Activated naive CD8-positive, alpha-beta T cell treated with anti-CD3 and anti-CD28 coated beads, Interleukin-2, amount 10 ng/mL, durations not matched to agents 7 days and 5 days (primary cell): ENCODE measurements around the gene TAF11. TPM values are rescaled to one million over a fixed set of nuclear protein-coding genes. Genes with fewer than 3 reads are reported as not detected.
"Not testable (repeated sequence)": the region's sequence is repeated elsewhere in the genome, so short reads cannot be mapped to it uniquely, and the experiment has no call there.

Experiments
- ATAC-seq: fragments of 150-1000 bp; cut with Tn5 transposase; one replicate; pipeline ENCODE4 v1.10.0; 2021; ENCODE audit warnings: low read depth, moderate library complexity
- POLR2A ChIA-PET: fragments of 350-600 bp; sonication (Branson Sonifier 250); formaldehyde crosslinking; loops from one replicate; lab custom pipeline; 2021; ENCODE audit warnings: antibody characterized with exemption; lab: Charles Lee
- DNase-seq: peaks from one replicate; pipeline ENCODE4 v3.0.0; 2021
- H3K27ac Mint-ChIP-seq: one replicate; pipeline ENCODE4 v1.8.0; 2022; ENCODE audit warnings: mild to moderate bottlenecking, mixed read lengths
- H3K27me3 Mint-ChIP-seq: one replicate; pipeline ENCODE4 v1.8.0; 2022; ENCODE audit warnings: mild to moderate bottlenecking, moderate library complexity, mixed read lengths
- H3K36me3 Mint-ChIP-seq: one replicate; pipeline ENCODE4 v1.8.0; 2021; ENCODE audit warnings: mild to moderate bottlenecking, mixed read lengths
- H3K4me1 Mint-ChIP-seq: one replicate; pipeline ENCODE4 v1.8.0; 2021; ENCODE audit warnings: mixed read lengths
- H3K4me3 Mint-ChIP-seq: one replicate; pipeline ENCODE4 v1.8.0; 2022; ENCODE audit warnings: mild to moderate bottlenecking, moderate library complexity, mixed read lengths
- H3K9me3 Mint-ChIP-seq: one replicate; pipeline ENCODE4 v1.8.0; 2021; ENCODE audit warnings: mixed read lengths
- total RNA-seq, 2 experiments: library from RNA; stranded (reverse); gene quantifications; one replicate each; pipeline ENCODE4 v1.2.3, GENCODE V29; 2021

TAF11 gene
- total RNA-seq, 2 experiments from 2014 or later, result 30.5 to 31.0 TPM

DNA sequence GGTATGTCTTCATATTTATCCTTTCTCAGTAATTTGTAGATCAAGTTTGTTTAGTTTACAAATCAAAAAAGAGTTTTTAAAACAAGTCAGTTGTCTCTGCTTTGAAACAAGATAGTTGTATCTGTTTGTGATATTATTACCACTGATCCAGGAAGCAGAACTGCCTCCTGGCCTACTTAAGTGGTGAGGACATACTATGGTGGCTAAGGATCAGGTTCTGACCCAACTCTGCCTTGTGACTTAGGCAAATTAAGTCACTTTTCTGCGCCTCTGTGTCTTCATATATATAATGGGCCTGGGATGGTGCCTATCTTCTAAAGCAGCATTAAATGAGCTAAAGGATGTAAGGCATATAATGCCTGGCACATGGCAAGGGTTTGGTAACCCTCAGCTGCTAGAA is 9.9 kb upstream of the TAF11 start:
- Mint-ChIP-seq H3K4me1 (peaks cover 9% of the 10 kb centered on the region), H3K36me3 (no peaks in the 10 kb centered on the region), H3K27ac (no peak overlapping the region), H3K9me3 (no peaks in the 10 kb centered on the region), H3K4me3 (no peak overlapping the region), H3K27me3 (no peaks in the 10 kb centered on the region)
- POLR2A ChIA-PET, result no interaction called here
- DNase-seq (no peak), ATAC-seq (no peak)

DNA sequence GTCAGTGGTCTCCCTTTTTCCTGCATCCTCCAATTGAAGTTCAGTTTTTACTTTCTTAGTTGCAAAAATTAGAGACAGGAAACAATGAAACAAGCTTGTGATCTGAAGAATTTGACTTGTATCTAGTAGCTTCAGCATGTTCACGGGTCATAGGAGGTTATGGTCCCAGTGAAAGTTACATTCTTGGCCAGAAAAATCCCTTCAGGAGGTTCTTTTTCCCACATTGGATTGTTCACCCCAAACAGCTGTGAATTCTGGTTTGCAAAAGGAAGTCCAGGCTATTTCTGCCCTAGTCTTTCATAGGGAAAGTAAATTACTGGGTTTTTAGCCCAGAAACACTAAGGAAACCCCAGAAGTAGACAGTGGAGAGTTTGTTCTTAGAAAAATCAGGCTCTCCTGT is 9.3 kb upstream of the TAF11 start:
- Mint-ChIP-seq H3K36me3 (no peaks in the 10 kb centered on the region), H3K4me1 (peaks cover 9% of the 10 kb centered on the region), H3K4me3 (no peak overlapping the region), H3K27me3 (no peaks in the 10 kb centered on the region), H3K9me3 (no peaks in the 10 kb centered on the region), H3K27ac (no peak overlapping the region)
- POLR2A ChIA-PET, result interaction anchor here (0.6 kb wide), 1 partner anchor 129 kb away, joined by 3 read pairs; no protein-coding TSS in a partner anchor
- DNase-seq (no peak), ATAC-seq (no peak)

DNA sequence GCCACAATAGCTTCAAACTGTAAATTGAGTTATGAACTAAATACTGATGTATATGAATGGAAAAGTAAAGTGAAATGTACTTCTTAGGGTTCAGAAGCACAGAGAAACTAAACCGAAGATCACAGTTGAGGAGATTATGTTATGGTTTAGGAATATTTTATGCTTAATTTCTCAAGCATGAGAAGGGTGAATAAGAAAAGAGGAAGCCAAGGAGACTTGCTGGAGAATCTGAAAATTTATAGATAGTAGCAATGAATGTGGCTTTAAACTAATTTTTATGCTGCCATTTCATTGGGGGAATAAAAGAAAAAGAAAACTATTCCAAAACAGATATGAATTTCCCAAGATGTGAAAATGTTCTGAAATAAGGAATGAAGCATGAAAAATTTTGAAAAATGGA is 6.9 kb upstream of the TAF11 start:
- peaks cover 20% of the 10 kb centered on the region for H3K4me1 Mint-ChIP-seq
- no peaks in the 10 kb centered on the region for H3K9me3 Mint-ChIP-seq
- H3K36me3 Mint-ChIP-seq, result no peaks in the 10 kb centered on the region
- H3K27ac Mint-ChIP-seq, result no peak overlapping the region
- POLR2A ChIA-PET, result no interaction called here
- ATAC-seq (no peak), DNase-seq (no peak)
- H3K4me3 Mint-ChIP-seq, result no peak overlapping the region
- H3K27me3 Mint-ChIP-seq, result peaks cover 7% of the 10 kb centered on the region

DNA sequence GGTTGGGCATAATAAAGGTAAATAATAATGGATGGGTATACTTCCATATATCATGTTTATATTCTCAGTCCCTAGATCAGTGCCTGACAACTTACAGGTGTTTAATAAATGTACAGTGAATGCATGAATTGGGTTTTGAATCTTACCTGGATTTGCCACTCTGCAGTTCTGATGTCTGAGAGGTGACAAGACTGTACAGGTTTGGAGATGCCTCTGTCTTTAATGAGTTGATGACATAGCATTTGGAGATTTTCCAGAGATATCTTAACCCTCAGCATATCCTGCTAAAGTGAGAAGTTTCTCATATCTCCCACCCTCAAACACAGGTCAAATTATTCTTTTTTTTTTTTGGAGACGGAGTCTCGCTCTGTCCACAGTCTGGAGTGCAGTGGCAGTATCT is 3.5 kb upstream of the TAF11 start:
- ATAC-seq (no peak), DNase-seq (no peak)
- H3K27ac Mint-ChIP-seq, result no peak overlapping the region
- H3K4me1 Mint-ChIP-seq, result peaks cover 24% of the 10 kb centered on the region
- POLR2A ChIA-PET, result no interaction called here
- H3K4me3 Mint-ChIP-seq, result no peak overlapping the region
- no peaks in the 10 kb centered on the region for H3K9me3 Mint-ChIP-seq
- peaks cover 3% of the 10 kb centered on the region for H3K36me3 Mint-ChIP-seq
- H3K27me3 Mint-ChIP-seq, result peaks cover 7% of the 10 kb centered on the region

DNA sequence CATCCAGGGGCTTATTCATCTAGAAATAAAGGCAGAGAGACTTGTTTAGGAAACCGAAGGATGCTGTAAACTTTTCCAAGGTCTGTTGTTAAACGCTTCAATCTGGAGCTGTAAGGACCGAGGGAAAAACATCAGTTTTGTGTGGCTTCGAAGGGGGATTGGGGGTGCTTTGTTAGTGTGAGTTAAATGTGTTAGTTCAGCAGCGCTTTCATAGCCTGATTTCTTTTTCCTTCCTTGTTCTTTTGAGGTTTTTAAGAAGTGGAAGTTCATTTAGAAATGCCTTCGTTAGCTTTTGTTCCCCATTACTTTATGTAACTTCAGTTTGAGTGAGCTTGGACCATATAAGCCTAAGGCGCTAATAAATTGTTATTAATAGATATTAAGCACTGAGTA is 2.7 kb upstream of the TAF11 start:
- POLR2A ChIA-PET, result interaction anchor here (1.1 kb wide), 1 partner anchor 133 kb away, joined by 3 read pairs; the partner anchor contains the start of gene SNRPC
- H3K4me1 Mint-ChIP-seq, result peaks cover 25% of the 10 kb centered on the region
- peaks cover 7% of the 10 kb centered on the region for H3K27me3 Mint-ChIP-seq
- no peak for ATAC-seq
- DNase-seq, result no peak
- no peaks in the 10 kb centered on the region for H3K9me3 Mint-ChIP-seq
- H3K4me3 Mint-ChIP-seq, result peak overlapping the region; percentile 99
- H3K27ac Mint-ChIP-seq, result no peak overlapping the region
- peaks cover 3% of the 10 kb centered on the region for H3K36me3 Mint-ChIP-seq

DNA sequence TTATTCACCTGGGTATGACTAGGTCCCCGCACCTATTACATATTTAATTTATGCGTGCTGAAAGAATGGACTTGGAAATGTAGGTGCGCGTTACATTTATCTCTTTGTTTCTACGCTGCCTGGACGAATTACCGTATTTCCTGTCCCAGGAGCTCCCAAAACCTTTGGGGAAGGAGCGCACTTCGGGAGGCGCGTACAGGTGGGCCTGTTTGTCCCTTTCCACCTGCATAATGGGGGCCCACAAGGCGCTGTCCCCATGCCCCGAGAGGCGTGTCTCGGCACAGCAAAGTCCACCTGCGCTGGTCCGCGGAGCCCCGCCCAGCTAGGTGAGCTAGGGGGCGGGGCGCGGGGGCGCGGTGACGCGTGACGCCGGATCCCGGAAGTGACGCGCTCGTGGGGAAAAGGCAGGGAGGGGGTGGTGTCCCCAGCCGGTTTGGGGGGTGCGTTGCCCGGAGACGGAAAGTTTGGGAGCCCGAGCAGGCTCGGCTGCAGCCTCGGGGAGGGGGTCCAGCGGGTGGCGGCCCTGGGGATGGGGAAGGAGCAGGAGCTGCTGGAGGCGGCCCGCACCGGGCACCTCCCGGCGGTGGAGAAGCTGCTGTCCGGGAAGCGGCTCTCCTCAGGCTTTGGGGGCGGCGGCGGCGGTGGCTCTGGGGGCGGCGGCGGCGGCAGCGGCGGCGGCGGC is 1.2 kb upstream of the TAF11 start, which contains the start of gene ANKS1A:
ANKS1A (plus strand) TSS at position 382 of the 682 bp plus-strand sequence; CDS start at position 530, 148 bp downstream.
- DNase-seq, result peak; percentile 96
- POLR2A ChIA-PET, result interaction anchor here (0.6 to 3.3 kb wide), 7 partner anchors 16 to 257 kb away, joined by 3 to 24 read pairs (median 3); partner anchors contain the start of genes BLTP3A and SNRPC
- Mint-ChIP-seq H3K4me1 (peaks cover 26% of the 10 kb centered on the region), H3K9me3 (peaks cover 2% of the 10 kb centered on the region), H3K27me3 (peaks cover 7% of the 10 kb centered on the region), H3K36me3 (peaks cover 9% of the 10 kb centered on the region), H3K27ac (peak within 1 kb of the TSS; percentile 99), H3K4me3 (peak within 1 kb of the TSS; percentile 99)
- ATAC-seq, result peak; percentile 61

DNA sequence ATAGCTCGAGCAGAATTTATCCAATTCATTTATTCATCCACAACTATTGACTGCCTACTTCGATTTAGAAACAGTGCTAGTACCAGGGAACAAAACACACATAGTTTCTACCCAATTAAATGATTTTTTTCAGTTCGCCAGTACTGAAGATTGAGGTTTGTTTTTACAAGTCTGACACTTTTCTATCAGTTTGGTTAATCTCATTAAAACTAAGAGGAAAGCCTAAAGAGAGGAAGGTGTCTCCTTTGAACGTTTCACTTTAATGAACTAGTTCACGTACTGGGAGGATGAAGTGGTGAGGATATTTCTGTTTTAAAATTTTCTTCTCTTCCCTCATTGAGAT is 643 bp upstream of the TAF11 start:
- DNase-seq, result no peak
- Mint-ChIP-seq H3K4me1 (peaks cover 28% of the 10 kb centered on the region), H3K36me3 (peaks cover 13% of the 10 kb centered on the region), H3K9me3 (peaks cover 2% of the 10 kb centered on the region), H3K27me3 (peaks cover 7% of the 10 kb centered on the region), H3K27ac (peak overlapping the region; percentile 99), H3K4me3 (peak overlapping the region; percentile 99)
- ATAC-seq, result no peak
- POLR2A ChIA-PET, result interaction anchor here (0.6 to 3.3 kb wide), 9 partner anchors 16 to 652 kb away, joined by 3 to 24 read pairs (median 3); partner anchors contain the start of genes BLTP3A, HMGA1, ILRUN and SNRPC

DNA sequence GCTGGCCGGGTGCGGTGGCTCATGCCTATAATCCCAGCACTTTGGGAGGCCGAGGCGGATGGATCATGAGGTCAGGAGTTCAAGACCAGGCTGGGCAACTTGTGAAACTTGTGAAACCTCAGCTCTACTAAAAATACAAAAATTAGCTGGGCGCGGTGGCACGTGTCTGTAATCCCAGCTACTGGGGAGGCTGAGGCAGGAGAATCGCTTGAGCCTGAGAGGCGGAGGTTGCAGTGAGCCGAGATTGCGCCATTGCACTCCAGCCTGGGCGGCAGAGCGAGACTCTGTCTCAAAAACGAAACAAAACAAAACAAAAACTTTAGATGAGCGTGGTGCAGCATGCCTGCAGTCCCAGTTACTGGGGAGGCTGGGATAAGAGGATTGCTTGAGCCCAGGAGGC is 2.0 kb downstream of the TAF11 start:
- not testable (repeated sequence) for DNase-seq, ATAC-seq, H3K27ac Mint-ChIP-seq, H3K27me3 Mint-ChIP-seq, H3K9me3 Mint-ChIP-seq
- POLR2A ChIA-PET, result interaction anchor here (1.6 kb wide), 1 partner anchor 14 kb away, joined by 3 read pairs; no protein-coding TSS in a partner anchor
- Mint-ChIP-seq H3K36me3 (peaks cover 15% of the 10 kb centered on the region), H3K4me1 (peaks cover 22% of the 10 kb centered on the region), H3K4me3 (peak overlapping the region; percentile 5)

DNA sequence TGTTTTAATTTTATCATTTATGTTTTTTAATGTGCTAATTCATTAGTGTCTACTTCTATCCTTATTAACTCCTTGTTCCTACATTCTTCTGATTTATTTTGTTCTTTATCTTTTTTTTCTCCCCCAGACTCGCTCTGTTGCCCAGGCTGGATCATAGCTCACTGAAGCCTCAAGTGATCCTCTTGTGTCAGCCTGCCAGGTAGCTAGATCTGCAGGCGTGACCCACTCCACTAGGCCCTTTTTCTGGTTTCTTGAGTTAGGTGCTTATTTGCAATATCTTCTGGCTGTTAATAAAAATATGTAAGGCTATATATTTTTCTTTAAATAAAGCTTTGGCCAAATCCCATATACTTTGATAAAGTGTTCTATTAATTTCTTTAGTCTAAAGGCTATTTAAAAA is 2.8 kb downstream of the TAF11 start:
- peaks cover 2% of the 10 kb centered on the region for H3K27me3 Mint-ChIP-seq
- no peak overlapping the region for H3K4me3 Mint-ChIP-seq
- H3K27ac Mint-ChIP-seq, result no peak overlapping the region
- DNase-seq (no peak), ATAC-seq (no peak)
- H3K4me1 Mint-ChIP-seq, result peaks cover 17% of the 10 kb centered on the region
- peaks cover 2% of the 10 kb centered on the region for H3K9me3 Mint-ChIP-seq
- POLR2A ChIA-PET, result interaction anchor here (0.7 to 1.6 kb wide), 2 partner anchors 14 to 270 kb away, joined by 3 read pairs; no protein-coding TSS in a partner anchor
- H3K36me3 Mint-ChIP-seq, result peaks cover 17% of the 10 kb centered on the region

DNA sequence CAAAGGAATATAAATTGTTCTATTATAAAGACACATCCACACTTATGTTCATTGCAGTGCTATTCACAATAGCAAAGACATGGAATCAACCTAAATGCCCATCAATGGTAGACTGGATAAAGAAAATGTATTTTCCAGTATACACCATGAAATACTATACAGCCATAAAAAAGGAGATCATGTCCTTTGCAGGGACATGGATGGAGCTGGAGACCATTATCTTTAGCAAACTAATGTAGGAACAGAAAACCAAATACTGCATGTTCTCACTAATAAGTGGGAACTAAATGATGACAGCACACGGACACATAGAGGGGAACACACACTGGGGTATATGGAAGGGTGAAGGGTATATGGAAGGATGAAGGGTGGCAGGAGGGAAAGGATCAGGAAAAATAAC is 3.8 kb downstream of the TAF11 start:
- H3K27me3 Mint-ChIP-seq, POLR2A ChIA-PET, DNase-seq, H3K27ac Mint-ChIP-seq, H3K4me3 Mint-ChIP-seq, H3K9me3 Mint-ChIP-seq, ATAC-seq: not testable (repeated sequence)
- peaks cover 20% of the 10 kb centered on the region for H3K36me3 Mint-ChIP-seq
- H3K4me1 Mint-ChIP-seq, result peaks cover 16% of the 10 kb centered on the region

DNA sequence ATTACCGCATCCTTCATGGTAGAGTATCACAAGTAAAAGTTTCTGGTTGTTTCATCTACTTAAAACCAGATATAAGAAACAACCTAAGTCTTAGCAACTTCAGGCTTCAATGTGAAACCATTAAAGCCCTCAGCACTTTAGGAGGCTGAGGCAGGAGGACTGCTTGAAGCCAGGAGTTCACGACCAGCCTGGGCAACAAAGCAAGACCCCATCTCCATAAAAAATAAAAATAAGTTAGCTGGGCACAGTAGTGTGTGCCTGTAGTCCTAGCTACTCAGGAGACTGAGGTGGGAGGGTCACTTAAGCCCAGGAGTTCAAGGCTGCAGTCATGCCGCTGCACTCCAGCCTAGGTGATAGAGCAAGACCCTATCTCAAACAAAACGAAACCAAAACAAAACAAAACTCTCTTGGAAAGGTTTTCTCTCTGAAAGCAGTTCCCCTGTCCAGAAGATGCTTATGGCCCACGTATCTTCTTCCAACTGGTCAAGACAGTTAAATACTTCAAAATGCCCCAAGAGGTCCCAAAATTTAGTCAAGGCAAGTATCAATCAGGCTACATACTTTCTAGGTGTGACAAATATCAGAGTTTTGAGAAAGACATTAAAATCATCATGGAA is 9.9 kb downstream of the TAF11 start:
- ATAC-seq (no peak), DNase-seq (no peak)
- H3K9me3 Mint-ChIP-seq, result no peaks in the 10 kb centered on the region
- POLR2A ChIA-PET, result interaction anchor here (1.7 kb wide), 1 partner anchor 10 kb away, joined by 5 read pairs; the partner anchor contains the start of gene TAF11
- no peak overlapping the region for H3K4me3 Mint-ChIP-seq
- H3K27me3 Mint-ChIP-seq, result no peaks in the 10 kb centered on the region
- peaks cover 11% of the 10 kb centered on the region for H3K36me3 Mint-ChIP-seq
- peaks cover 2% of the 10 kb centered on the region for H3K4me1 Mint-ChIP-seq
- peak overlapping the region; percentile 43 for H3K27ac Mint-ChIP-seq

DNA sequence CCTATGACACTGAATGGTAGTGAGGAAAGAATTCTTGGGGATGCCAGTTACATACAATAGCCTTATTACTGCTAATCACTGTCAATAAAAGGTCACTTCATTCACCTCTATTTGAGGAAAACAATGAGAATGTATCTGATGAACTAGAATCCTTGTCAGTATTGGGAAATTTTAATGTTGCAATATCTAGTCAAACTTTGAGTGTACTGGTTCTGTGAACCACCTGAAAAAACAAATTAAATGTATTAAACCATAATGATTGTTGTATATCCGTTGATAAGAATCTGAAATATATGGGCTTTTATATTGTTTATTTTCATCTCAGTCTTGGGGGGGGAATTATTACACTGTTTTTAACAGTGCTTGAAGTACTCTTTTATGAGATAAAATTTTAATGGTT is 10.6 kb downstream of the TAF11 start:
- POLR2A ChIA-PET, result interaction anchor here (1.7 kb wide), 1 partner anchor 10 kb away, joined by 5 read pairs; the partner anchor contains the start of gene TAF11

DNA sequence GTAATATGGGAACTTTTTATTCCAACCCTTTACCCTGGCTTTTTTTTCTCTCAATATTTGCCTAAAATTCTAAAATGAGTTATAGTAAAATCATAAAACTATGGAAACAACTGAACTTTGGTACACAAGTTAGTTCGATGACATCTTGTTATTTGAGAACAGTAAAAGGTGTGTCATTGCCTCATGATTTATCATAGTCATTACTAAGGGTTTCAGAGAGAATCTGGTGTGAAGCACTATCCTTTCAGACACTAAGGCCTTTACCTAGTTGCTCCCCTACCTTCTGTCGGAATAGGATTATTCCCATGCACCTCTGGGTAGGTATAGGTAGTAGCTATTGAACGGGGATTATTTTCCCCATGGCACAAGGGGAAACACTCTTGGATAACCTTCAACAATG is 11.4 kb downstream of the TAF11 start:
- POLR2A ChIA-PET, result no interaction called here
- Mint-ChIP-seq H3K27ac (no peak overlapping the region), H3K4me1 (peaks cover 2% of the 10 kb centered on the region), H3K36me3 (peaks cover 9% of the 10 kb centered on the region), H3K27me3 (no peaks in the 10 kb centered on the region), H3K4me3 (no peak overlapping the region), H3K9me3 (no peaks in the 10 kb centered on the region)
- ATAC-seq (no peak), DNase-seq (no peak)

More for the DNA sequence above, 10.6 kb downstream of the TAF11 start:
- Mint-ChIP-seq H3K27ac (no peak overlapping the region), H3K27me3 (no peaks in the 10 kb centered on the region), H3K9me3 (no peaks in the 10 kb centered on the region), H3K4me1 (peaks cover 2% of the 10 kb centered on the region), H3K36me3 (peaks cover 9% of the 10 kb centered on the region), H3K4me3 (no peak overlapping the region)
- DNase-seq, result no peak
- ATAC-seq, result no peak
